ENCODE results near the gene SLC2A8.

DNA sequence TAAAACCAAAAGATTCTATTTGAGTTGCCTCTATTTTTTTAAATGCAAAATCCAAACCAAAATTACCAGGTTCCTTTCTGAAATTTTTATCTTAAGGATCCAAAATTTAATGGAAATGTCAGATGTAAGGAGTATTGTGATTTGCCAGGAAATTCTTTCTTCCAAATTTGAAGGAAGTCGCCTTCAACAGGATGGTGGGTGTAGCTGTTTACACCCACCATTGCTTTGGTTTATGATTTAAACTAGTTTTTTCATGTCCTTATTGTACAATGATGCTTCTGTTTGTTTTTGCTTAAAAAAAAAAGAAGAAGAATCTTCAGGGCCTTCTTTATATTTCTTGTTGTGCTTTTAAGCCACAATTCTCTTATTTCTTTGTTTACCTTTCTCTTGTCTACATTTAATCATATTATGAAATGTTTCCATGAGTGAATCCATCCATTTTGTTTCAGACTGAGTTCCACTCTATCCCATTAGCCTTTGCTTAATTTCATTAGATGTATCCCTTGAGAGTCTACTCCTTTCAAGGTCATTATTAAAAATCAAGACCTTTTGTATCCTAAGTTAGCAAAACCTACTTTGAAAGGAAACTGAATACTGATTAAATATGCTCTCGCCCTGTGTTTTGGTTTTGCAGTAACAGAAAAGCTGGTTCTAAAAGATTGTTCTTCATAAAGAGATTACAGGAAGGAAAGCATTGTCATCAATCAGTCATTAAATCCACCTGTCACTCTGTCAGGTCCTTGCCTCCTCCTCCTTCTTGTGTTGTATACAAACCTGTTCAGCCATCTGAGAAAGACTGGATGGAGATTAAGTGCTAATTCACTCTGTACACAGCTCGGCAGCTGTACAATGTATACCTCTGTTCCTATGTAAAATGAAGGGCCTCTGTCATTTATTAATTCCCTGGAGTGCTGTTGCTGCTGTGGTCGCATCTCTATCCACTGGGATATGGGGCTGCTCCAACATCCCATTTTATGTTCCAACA, 45.5 kb upstream of the SLC2A8 start:
- TF ChIP-seq, protein P1, sequence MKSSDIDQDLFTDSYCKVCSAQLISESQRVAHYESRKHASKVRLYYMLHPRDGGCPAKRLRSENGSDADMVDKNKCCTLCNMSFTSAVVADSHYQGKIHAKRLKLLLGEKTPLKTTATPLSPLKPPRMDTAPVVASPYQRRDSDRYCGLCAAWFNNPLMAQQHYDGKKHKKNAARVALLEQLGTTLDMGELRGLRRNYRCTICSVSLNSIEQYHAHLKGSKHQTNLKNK (CRISPR knock-in tag; IDR thresholded peaks at IDR 0.05), result no peak
- TF ChIP-seq ZBTB21 (CRISPR knock-in tag; IDR thresholded peaks at IDR 0.05; ENCODE audit: borderline replicate concordance), result no peak
- TF ChIP-seq, protein P2, sequence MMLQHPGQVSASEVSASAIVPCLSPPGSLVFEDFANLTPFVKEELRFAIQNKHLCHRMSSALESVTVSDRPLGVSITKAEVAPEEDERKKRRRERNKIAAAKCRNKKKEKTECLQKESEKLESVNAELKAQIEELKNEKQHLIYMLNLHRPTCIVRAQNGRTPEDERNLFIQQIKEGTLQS (CRISPR knock-in tag; conservative IDR thresholded peaks at IDR 0.05), result no peak
- TF ChIP-seq ETV6 (CRISPR knock-in tag; IDR thresholded peaks at IDR 0.05), result no peak
- no peak for TF ChIP-seq CREB1 (CRISPR knock-in tag; IDR thresholded peaks at IDR 0.05)
- TF ChIP-seq, protein P3, sequence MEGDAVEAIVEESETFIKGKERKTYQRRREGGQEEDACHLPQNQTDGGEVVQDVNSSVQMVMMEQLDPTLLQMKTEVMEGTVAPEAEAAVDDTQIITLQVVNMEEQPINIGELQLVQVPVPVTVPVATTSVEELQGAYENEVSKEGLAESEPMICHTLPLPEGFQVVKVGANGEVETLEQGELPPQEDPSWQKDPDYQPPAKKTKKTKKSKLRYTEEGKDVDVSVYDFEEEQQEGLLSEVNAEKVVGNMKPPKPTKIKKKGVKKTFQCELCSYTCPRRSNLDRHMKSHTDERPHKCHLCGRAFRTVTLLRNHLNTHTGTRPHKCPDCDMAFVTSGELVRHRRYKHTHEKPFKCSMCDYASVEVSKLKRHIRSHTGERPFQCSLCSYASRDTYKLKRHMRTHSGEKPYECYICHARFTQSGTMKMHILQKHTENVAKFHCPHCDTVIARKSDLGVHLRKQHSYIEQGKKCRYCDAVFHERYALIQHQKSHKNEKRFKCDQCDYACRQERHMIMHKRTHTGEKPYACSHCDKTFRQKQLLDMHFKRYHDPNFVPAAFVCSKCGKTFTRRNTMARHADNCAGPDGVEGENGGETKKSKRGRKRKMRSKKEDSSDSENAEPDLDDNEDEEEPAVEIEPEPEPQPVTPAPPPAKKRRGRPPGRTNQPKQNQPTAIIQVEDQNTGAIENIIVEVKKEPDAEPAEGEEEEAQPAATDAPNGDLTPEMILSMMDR (IDR thresholded peaks at IDR 0.05), result no peak
- no peak for TF ChIP-seq ZNF416 (CRISPR knock-in tag; IDR thresholded peaks at IDR 0.05)
- TF ChIP-seq NFYB (CRISPR knock-in tag; conservative IDR thresholded peaks at IDR 0.05; ENCODE audit: low read depth), result no peak
- no peak for TF ChIP-seq NFE2L1 (CRISPR knock-in tag; IDR thresholded peaks at IDR 0.05)
- TF ChIP-seq FOXJ3 (CRISPR knock-in tag; IDR thresholded peaks at IDR 0.05; ENCODE audit: borderline replicate concordance), result no peak
- no peak for TF ChIP-seq MYBL2 (CRISPR knock-in tag; IDR thresholded peaks at IDR 0.05)
- no peak for TF ChIP-seq CBFB (CRISPR knock-in tag; IDR thresholded peaks at IDR 0.05; ENCODE audit: low read depth)
- TF ChIP-seq, protein P4, sequence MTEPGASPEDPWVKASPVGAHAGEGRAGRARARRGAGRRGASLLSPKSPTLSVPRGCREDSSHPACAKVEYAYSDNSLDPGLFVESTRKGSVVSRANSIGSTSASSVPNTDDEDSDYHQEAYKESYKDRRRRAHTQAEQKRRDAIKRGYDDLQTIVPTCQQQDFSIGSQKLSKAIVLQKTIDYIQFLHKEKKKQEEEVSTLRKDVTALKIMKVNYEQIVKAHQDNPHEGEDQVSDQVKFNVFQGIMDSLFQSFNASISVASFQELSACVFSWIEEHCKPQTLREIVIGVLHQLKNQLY (CRISPR knock-in tag; IDR thresholded peaks at IDR 0.05), result no peak

All from WTC11 (cell line).